ENCODE results near the gene WNT3A. TPM values are rescaled to one million over a fixed set of nuclear protein-coding genes. Genes with fewer than 3 reads are reported as not detected.

WNT3A gene
- total and polyA plus RNA-seq, 2 experiments from 2014 or later = 0.07 to 0.65 TPM

DNA sequence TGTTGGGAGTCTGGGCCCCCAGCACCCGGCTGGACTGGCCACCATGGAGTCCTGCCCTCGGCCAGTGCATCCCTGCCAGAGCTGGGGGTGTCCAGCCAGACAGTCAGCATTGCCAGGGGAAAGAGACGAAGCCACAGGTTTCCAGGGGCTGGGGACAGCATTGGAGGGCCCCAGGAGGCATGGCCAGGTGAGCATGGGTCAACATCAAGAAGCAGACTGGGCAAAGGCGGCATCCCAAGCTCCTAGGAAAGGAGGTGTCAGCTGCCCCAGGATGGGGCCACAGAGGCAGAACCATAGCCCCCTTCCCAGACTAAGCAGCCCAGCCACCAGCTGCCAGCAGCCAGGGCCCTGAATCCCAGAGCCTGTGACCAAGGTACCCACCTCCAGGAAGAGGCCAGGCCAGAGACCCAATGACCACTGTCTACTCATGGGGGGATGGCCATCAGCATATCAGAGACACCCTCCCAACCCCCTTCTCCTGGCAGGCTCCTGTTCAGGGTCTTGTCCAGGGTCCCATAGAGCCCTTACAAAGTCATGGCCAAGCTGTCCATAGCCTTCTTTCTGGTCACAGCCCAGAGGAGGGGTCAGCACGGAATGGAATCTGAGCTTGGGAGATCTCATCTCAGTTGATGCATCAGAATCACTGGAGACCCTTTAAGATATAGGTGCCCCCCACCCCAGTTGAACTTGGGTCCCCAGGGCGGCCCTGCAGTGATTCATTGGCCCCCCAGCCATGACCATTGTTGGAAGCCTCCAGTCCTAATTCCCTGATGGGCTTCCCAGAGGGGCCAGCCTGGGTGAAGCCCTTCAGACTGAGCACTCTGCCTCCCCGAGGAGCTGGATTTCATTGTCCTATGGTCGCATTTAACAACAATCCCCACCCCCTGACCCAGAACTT is 32.5 kb downstream of the WNT3A start:
- Histone ChIP-seq H3K4me3 (no peak overlapping the region), H3K79me2 (replicated peaks; ENCODE audit: insufficient read depth) (no peaks in the 10 kb centered on the region), H2AFZ (no peak overlapping the region), H3K4me1 (ENCODE audit: insufficient read depth) (no peaks in the 10 kb centered on the region), H3K4me2 (no peak overlapping the region), H3K27ac (ENCODE audit: low read depth) (no peak overlapping the region), H3K9me2 (ENCODE audit: insufficient read depth) (peaks cover 15% of the 10 kb centered on the region), H3K36me3 (ENCODE audit: insufficient read depth) (no peaks in the 10 kb centered on the region), H3F3A (replicated peaks; ENCODE audit: low read depth) (no peaks in the 10 kb centered on the region), H3K27me3 (ENCODE audit: insufficient read depth) (peaks cover 98% of the 10 kb centered on the region), H4K20me1 (replicated peaks; ENCODE audit: insufficient read depth) (no peaks in the 10 kb centered on the region; the same call in 1 of the 2 replicates)
- H3K27me3 Mint-ChIP-seq (ENCODE audit: insufficient read depth, low read depth, poor library complexity) = peaks cover 48% of the 10 kb centered on the region
- H3K27ac Mint-ChIP-seq = no peak overlapping the region
- TF ChIP-seq, protein P1, sequence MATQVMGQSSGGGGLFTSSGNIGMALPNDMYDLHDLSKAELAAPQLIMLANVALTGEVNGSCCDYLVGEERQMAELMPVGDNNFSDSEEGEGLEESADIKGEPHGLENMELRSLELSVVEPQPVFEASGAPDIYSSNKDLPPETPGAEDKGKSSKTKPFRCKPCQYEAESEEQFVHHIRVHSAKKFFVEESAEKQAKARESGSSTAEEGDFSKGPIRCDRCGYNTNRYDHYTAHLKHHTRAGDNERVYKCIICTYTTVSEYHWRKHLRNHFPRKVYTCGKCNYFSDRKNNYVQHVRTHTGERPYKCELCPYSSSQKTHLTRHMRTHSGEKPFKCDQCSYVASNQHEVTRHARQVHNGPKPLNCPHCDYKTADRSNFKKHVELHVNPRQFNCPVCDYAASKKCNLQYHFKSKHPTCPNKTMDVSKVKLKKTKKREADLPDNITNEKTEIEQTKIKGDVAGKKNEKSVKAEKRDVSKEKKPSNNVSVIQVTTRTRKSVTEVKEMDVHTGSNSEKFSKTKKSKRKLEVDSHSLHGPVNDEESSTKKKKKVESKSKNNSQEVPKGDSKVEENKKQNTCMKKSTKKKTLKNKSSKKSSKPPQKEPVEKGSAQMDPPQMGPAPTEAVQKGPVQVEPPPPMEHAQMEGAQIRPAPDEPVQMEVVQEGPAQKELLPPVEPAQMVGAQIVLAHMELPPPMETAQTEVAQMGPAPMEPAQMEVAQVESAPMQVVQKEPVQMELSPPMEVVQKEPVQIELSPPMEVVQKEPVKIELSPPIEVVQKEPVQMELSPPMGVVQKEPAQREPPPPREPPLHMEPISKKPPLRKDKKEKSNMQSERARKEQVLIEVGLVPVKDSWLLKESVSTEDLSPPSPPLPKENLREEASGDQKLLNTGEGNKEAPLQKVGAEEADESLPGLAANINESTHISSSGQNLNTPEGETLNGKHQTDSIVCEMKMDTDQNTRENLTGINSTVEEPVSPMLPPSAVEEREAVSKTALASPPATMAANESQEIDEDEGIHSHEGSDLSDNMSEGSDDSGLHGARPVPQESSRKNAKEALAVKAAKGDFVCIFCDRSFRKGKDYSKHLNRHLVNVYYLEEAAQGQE (IDR thresholded peaks at IDR 0.05; ENCODE audit: unreplicated experiment) = no peak
- TF ChIP-seq, protein P2, sequence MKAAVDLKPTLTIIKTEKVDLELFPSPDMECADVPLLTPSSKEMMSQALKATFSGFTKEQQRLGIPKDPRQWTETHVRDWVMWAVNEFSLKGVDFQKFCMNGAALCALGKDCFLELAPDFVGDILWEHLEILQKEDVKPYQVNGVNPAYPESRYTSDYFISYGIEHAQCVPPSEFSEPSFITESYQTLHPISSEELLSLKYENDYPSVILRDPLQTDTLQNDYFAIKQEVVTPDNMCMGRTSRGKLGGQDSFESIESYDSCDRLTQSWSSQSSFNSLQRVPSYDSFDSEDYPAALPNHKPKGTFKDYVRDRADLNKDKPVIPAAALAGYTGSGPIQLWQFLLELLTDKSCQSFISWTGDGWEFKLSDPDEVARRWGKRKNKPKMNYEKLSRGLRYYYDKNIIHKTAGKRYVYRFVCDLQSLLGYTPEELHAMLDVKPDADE (IDR thresholded peaks at IDR 0.05) = no peak
- TF ChIP-seq CREB1 (CRISPR knock-in tag; IDR thresholded peaks at IDR 0.05; ENCODE audit: low read depth) = no peak
- TF ChIP-seq, protein P3, sequence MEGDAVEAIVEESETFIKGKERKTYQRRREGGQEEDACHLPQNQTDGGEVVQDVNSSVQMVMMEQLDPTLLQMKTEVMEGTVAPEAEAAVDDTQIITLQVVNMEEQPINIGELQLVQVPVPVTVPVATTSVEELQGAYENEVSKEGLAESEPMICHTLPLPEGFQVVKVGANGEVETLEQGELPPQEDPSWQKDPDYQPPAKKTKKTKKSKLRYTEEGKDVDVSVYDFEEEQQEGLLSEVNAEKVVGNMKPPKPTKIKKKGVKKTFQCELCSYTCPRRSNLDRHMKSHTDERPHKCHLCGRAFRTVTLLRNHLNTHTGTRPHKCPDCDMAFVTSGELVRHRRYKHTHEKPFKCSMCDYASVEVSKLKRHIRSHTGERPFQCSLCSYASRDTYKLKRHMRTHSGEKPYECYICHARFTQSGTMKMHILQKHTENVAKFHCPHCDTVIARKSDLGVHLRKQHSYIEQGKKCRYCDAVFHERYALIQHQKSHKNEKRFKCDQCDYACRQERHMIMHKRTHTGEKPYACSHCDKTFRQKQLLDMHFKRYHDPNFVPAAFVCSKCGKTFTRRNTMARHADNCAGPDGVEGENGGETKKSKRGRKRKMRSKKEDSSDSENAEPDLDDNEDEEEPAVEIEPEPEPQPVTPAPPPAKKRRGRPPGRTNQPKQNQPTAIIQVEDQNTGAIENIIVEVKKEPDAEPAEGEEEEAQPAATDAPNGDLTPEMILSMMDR (conservative IDR thresholded peaks at IDR 0.05; ENCODE audit: low read depth in 2 of 2) = no peak
- TF ChIP-seq JUNB (IDR thresholded peaks at IDR 0.05; ENCODE audit: unreplicated experiment) = no peak
- no peak for TF ChIP-seq ZNF114 (CRISPR knock-in tag; IDR thresholded peaks at IDR 0.05)
- TF ChIP-seq ZNF331 (CRISPR knock-in tag; IDR thresholded peaks at IDR 0.05; ENCODE audit: low read depth) = no peak
- TF ChIP-seq, protein P4, sequence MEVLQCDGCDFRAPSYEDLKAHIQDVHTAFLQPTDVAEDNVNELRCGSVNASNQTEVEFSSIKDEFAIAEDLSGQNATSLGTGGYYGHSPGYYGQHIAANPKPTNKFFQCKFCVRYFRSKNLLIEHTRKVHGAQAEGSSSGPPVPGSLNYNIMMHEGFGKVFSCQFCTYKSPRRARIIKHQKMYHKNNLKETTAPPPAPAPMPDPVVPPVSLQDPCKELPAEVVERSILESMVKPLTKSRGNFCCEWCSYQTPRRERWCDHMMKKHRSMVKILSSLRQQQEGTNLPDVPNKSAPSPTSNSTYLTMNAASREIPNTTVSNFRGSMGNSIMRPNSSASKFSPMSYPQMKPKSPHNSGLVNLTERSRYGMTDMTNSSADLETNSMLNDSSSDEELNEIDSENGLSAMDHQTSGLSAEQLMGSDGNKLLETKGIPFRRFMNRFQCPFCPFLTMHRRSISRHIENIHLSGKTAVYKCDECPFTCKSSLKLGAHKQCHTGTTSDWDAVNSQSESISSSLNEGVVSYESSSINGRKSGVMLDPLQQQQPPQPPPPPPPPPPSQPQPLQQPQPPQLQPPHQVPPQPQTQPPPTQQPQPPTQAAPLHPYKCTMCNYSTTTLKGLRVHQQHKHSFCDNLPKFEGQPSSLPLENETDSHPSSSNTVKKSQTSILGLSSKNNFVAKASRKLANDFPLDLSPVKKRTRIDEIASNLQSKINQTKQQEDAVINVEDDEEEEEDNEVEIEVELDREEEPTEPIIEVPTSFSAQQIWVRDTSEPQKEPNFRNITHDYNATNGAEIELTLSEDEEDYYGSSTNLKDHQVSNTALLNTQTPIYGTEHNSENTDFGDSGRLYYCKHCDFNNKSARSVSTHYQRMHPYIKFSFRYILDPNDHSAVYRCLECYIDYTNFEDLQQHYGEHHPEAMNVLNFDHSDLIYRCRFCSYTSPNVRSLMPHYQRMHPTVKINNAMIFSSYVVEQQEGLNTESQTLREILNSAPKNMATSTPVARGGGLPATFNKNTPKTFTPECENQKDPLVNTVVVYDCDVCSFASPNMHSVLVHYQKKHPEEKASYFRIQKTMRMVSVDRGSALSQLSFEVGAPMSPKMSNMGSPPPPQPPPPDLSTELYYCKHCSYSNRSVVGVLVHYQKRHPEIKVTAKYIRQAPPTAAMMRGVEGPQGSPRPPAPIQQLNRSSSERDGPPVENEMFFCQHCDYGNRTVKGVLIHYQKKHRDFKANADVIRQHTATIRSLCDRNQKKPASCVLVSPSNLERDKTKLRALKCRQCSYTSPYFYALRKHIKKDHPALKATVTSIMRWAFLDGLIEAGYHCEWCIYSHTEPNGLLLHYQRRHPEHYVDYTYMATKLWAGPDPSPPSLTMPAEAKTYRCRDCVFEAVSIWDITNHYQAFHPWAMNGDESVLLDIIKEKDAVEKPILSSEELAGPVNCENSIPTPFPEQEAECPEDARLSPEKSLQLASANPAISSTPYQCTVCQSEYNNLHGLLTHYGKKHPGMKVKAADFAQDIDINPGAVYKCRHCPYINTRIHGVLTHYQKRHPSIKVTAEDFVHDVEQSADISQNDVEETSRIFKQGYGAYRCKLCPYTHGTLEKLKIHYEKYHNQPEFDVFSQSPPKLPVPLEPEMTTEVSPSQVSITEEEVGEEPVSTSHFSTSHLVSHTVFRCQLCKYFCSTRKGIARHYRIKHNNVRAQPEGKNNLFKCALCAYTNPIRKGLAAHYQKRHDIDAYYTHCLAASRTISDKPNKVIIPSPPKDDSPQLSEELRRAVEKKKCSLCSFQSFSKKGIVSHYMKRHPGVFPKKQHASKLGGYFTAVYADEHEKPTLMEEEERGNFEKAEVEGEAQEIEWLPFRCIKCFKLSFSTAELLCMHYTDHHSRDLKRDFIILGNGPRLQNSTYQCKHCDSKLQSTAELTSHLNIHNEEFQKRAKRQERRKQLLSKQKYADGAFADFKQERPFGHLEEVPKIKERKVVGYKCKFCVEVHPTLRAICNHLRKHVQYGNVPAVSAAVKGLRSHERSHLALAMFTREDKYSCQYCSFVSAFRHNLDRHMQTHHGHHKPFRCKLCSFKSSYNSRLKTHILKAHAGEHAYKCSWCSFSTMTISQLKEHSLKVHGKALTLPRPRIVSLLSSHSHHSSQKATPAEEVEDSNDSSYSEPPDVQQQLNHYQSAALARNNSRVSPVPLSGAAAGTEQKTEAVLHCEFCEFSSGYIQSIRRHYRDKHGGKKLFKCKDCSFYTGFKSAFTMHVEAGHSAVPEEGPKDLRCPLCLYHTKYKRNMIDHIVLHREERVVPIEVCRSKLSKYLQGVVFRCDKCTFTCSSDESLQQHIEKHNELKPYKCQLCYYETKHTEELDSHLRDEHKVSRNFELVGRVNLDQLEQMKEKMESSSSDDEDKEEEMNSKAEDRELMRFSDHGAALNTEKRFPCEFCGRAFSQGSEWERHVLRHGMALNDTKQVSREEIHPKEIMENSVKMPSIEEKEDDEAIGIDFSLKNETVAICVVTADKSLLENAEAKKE (CRISPR knock-in tag; IDR thresholded peaks at IDR 0.05) = no peak
- TF ChIP-seq STAT1 (IDR thresholded peaks at IDR 0.05; ENCODE audit: unreplicated experiment) = no peak
- no peak for TF ChIP-seq EZH2phosphoT487 (IDR thresholded peaks at IDR 0.05; ENCODE audit: unreplicated experiment)
- TF ChIP-seq NANOG (IDR thresholded peaks at IDR 0.05; ENCODE audit: borderline replicate concordance) = no peak
- TF ChIP-seq POLR2AphosphoS5 (IDR thresholded peaks at IDR 0.05; ENCODE audit: low read depth) = no peak
- TF ChIP-seq EZH2 (IDR thresholded peaks at IDR 0.05; ENCODE audit: low read depth, unreplicated experiment) = no peak
- peaks cover 2% of the 10 kb centered on the region; the same call in 1 of the 3 replicates for H3K9me3 Mint-ChIP-seq
- H3K4me3 Mint-ChIP-seq = no peak overlapping the region
- 0 out of 3 replicates have a peak, but pooled peaks cover 3% of the 10 kb centered on the region for H3K4me1 Mint-ChIP-seq
- ATAC-seq = no peak
- no peaks in the 10 kb centered on the region for H3K36me3 Mint-ChIP-seq (ENCODE audit: low read depth)
- DNase-seq (ENCODE audit: low spot score) = no peak

Data from GM23338 (cell line).